ENCODE results near the gene ARID3A. TPM values are rescaled to one million over a fixed set of nuclear protein-coding genes. Genes with fewer than 3 reads are reported as not detected.

Gene ARID3A
- total and polyA plus RNA-seq, 2 of the 13 experiments (the other 11 are each of a cell fraction or from before 2014, with no cell fraction given): 71.3 to 77.9 TPM

DNA sequence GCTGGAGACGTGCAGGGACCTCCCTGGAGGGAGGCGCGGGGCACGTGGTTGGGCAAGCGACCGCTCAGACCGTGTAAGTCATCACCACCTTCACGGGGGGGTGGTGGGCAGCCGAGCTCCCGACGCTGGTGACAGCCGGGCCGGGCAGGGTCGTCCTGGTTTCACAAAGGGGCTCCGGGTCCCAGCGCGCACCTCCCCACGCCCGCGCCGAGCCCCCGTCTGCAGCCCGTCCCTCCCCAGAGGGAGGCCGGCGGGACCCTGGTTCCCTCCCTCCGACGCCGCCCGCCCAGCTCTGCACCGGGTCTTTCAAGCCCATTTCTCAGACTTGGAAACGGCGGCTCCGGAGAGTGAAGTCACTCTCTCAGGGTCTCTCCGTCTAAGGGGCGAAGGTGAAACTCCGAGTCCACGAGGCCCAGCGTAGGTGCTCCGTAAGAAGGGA is 729 bp upstream of the ARID3A start (continued):
- no peak for TF ChIP-seq AKNA (CRISPR knock-in tag; IDR thresholded peaks at IDR 0.05; ENCODE audit: borderline replicate concordance)
- TF ChIP-seq, protein P1, sequence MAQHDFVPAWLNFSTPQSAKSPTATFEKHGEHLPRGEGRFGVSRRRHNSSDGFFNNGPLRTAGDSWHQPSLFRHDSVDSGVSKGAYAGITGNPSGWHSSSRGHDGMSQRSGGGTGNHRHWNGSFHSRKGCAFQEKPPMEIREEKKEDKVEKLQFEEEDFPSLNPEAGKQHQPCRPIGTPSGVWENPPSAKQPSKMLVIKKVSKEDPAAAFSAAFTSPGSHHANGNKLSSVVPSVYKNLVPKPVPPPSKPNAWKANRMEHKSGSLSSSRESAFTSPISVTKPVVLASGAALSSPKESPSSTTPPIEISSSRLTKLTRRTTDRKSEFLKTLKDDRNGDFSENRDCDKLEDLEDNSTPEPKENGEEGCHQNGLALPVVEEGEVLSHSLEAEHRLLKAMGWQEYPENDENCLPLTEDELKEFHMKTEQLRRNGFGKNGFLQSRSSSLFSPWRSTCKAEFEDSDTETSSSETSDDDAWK (CRISPR knock-in tag; IDR thresholded peaks at IDR 0.05): no peak
- TF ChIP-seq, protein P2, sequence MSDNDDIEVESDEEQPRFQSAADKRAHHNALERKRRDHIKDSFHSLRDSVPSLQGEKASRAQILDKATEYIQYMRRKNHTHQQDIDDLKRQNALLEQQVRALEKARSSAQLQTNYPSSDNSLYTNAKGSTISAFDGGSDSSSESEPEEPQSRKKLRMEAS (IDR thresholded peaks at IDR 0.05): peak; percentile 93
- no peak for TF ChIP-seq ZNF512 (CRISPR knock-in tag; IDR thresholded peaks at IDR 0.05)
- no peak for TF ChIP-seq NR2F1 (CRISPR knock-in tag; IDR thresholded peaks at IDR 0.05)
- TF ChIP-seq, protein P3, sequence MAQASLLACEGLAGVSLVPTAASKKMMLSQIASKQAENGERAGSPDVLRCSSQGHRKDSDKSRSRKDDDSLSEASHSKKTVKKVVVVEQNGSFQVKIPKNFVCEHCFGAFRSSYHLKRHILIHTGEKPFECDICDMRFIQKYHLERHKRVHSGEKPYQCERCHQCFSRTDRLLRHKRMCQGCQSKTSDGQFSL (CRISPR knock-in tag; IDR thresholded peaks at IDR 0.05): 0 out of 2 replicates have a peak, but pooled peaks have one; percentile 26
- no peak for TF ChIP-seq ZNF17 (CRISPR knock-in tag; IDR thresholded peaks at IDR 0.05)
- TF ChIP-seq LRRFIP1 (CRISPR knock-in tag; conservative IDR thresholded peaks at IDR 0.05): no peak
- TF ChIP-seq ZSCAN9 (CRISPR knock-in tag; IDR thresholded peaks at IDR 0.05; ENCODE audit: borderline replicate concordance): peak; percentile 52
- TF ChIP-seq, protein P4, sequence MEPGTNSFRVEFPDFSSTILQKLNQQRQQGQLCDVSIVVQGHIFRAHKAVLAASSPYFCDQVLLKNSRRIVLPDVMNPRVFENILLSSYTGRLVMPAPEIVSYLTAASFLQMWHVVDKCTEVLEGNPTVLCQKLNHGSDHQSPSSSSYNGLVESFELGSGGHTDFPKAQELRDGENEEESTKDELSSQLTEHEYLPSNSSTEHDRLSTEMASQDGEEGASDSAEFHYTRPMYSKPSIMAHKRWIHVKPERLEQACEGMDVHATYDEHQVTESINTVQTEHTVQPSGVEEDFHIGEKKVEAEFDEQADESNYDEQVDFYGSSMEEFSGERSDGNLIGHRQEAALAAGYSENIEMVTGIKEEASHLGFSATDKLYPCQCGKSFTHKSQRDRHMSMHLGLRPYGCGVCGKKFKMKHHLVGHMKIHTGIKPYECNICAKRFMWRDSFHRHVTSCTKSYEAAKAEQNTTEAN (CRISPR knock-in tag; conservative IDR thresholded peaks at IDR 0.05): peak; percentile 15; the same call in 1 of the 2 replicates
- TF ChIP-seq WIZ (CRISPR knock-in tag; IDR thresholded peaks at IDR 0.05): no peak; the same call in 1 of the 2 replicates
- no peak for TF ChIP-seq EED (CRISPR knock-in tag; IDR thresholded peaks at IDR 0.05)
- TF ChIP-seq ZNF7 (CRISPR knock-in tag; IDR thresholded peaks at IDR 0.05): no peak
- 0 out of 2 replicates have a peak, but pooled peaks have one; percentile 32 for TF ChIP-seq ZNF776 (CRISPR knock-in tag; IDR thresholded peaks at IDR 0.05)

Data from HepG2 (cell line).